Gastrocnemius medialis (tissue), 4 donors: ENCODE measurements around the gene SPATA6L. TPM values are rescaled to one million over a fixed set of nuclear protein-coding genes. Genes with fewer than 3 reads are reported as not detected.

ENCODE experiments used
- ATAC-seq, 2 donors: fragments of 150-250 bp; one replicate each; pipeline ENCODE4 v1.9.1; 2016
- DNase-seq, 2 donors: peaks; one replicate each; pipeline ENCODE4 v3.0.0-alpha.2; 2019
- H3K27ac ChIP-seq, 4 donors: fragments of 200-600 bp; sonication (generic); 1 replicate in 1 of 4; 2 replicates in 3 of 4; pipeline ENCODE4 v1.5.1; 2016 to 2018; ENCODE audit warnings: mild to moderate bottlenecking in 2 of 4, moderate library complexity in 1 of 4
- H3K27me3 ChIP-seq, 3 donors: fragments of 200-600 bp; sonication (generic) in 2 of 3; 1 replicate in 1 of 3; 2 replicates in 2 of 3; pipeline versions ENCODE4 v1.5.1 to v1.6.0; 2016 to 2019; ENCODE audit warnings: mild to moderate bottlenecking in 1 of 3, moderate library complexity in 1 of 3
- H3K36me3 ChIP-seq, 2 donors: fragments of 200-600 bp; sonication (generic) in 1 of 2; one replicate each; pipeline ENCODE4 v1.5.1; 2017 to 2018
- H3K4me1 ChIP-seq, 2 donors: fragments of 200-600 bp; sonication (generic) in 1 of 2; one replicate each; pipeline ENCODE4 v1.5.1; 2016 to 2017; ENCODE audit warnings: mild to moderate bottlenecking in 2 of 2
- H3K4me3 ChIP-seq, 4 donors: fragments of 200-600 bp; sonication (generic) in 3 of 4; 1 replicate in 1 of 4; 2 replicates in 3 of 4; pipeline ENCODE4 v1.5.1; 2016 to 2019; ENCODE audit warnings: mild to moderate bottlenecking in 2 of 4
- H3K9me3 ChIP-seq, 3 donors: fragments of 200-600 bp; sonication (generic) in 2 of 3; 1 replicate in 1 of 3; 2 replicates in 2 of 3; pipeline ENCODE4 v1.5.1; 2016 to 2019
- POLR2A ChIP-seq, 2 donors: fragments of 450-650 bp; IDR thresholded peaks; one replicate each; pipeline ENCODE4 v1.6.1; 2017; ENCODE audit warnings: antibody characterized with exemption in 2 of 2, mild to moderate bottlenecking in 2 of 2, moderate library complexity in 2 of 2
- in situ Hi-C, 4 donors: fragments of 200-750 bp; cut with MboI; loops; one replicate each; pipeline versions ENCODE4 v1.15.0 to v1.8.0; 2017; ENCODE audit warnings: low sequenced_read_pairs in 4 of 4
- intact Hi-C: fragments of 100-400 bp; cut with DNase I; formaldehyde crosslinking; loops from one replicate; pipeline ENCODE4 v1.15.1; 2023; ENCODE audit warnings: low total_unique reads
- total RNA-seq, 4 donors: library from RNA; depleted of rRNA; stranded (reverse); fragments of >200 nt; gene quantifications; one replicate each; pipeline versions ENCODE4 v1.1.0 to v1.2.3, GENCODE V29; 2016
- TF ChIP-seq, protein P1 (sequence below), 5 experiments: fragments of 450-650 bp in 3 of 5; fragments of 200-600 bp in 2 of 5; sonication (generic) in 2 of 5; IDR thresholded peaks in 4 of 5; conservative IDR thresholded peaks in 1 of 5; 1 replicate in 4 of 5; 2 replicates in 1 of 5; pipeline ENCODE4 v1.5.1; 2016 to 2019; ENCODE audit warnings: antibody characterized with exemption in 5 of 5, mild to moderate bottlenecking in 3 of 5, moderate library complexity in 3 of 5

The SPATA6L gene
- total RNA-seq, 4 donors from 2014 or later = 0.39 to 0.44 TPM; not detected in 2

DNA sequence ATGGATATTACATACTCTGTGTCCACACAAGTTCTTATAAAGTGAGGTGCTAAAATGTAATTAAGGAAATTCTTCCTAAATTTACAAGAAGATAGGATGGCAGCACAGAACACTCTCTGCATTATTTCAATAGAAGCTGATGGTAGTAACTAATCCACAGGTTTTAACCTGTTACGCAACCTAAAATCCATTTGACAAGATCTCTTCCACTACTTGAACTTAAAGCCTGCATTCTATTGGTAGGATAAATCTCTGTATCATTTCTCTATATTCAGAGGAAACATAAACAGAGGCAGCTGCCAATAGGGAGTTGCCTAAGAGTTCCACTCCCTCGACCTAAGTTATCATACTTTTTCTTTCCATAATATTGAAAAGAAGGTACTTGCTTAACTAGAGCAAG lies 34.7 kb upstream of the SPATA6L start:
- Histone ChIP-seq H3K27ac (peak overlapping the region in 1 of 4 donors; percentile 20), H3K4me1 (peaks cover 0 to 6% of the 10 kb centered on the region in 2 donors), H3K4me3 (no peak overlapping the region), H3K27me3 (no peaks in the 10 kb centered on the region), H3K9me3 (no peaks in the 10 kb centered on the region), H3K36me3 (peaks cover 0 to 82% of the 10 kb centered on the region in 2 donors)
- intact Hi-C loops (no loop called here), in situ Hi-C loops (loop anchor here in 1 of 4 donors (25.0 kb wide), 1 partner anchor 111 kb away; no protein-coding TSS in a partner anchor)
- TF ChIP-seq POLR2A (IDR thresholded peaks at IDR 0.05) = no peak
- TF ChIP-seq, protein P1, sequence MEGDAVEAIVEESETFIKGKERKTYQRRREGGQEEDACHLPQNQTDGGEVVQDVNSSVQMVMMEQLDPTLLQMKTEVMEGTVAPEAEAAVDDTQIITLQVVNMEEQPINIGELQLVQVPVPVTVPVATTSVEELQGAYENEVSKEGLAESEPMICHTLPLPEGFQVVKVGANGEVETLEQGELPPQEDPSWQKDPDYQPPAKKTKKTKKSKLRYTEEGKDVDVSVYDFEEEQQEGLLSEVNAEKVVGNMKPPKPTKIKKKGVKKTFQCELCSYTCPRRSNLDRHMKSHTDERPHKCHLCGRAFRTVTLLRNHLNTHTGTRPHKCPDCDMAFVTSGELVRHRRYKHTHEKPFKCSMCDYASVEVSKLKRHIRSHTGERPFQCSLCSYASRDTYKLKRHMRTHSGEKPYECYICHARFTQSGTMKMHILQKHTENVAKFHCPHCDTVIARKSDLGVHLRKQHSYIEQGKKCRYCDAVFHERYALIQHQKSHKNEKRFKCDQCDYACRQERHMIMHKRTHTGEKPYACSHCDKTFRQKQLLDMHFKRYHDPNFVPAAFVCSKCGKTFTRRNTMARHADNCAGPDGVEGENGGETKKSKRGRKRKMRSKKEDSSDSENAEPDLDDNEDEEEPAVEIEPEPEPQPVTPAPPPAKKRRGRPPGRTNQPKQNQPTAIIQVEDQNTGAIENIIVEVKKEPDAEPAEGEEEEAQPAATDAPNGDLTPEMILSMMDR (IDR thresholded peaks at IDR 0.05 in 4 of 5, conservative IDR thresholded peaks at IDR 0.05 in 1 of 5) = no peak
- no peak for DNase-seq
- ATAC-seq = no peak

DNA sequence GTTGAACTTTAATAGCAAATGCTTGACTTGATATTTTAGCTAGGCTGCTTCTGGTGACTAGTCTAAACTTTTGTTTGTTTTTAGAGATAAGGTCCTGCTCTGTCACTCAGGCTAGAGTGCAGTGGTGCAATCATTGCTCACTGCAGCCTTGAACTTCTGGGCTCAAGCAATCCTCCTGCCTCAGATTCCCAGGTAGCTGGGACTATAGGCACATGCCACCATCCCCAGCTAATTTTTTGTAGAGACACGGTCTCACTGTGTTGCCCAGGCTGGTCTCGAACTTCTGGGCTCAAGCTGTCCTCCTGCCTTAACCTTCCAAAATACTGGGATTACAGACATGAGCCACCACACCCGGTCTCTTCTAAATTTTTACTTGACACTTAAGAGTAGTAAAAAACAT lies 33.8 kb upstream of the SPATA6L start:
- intact Hi-C loops = no loop called here
- ATAC-seq = no peak

DNA sequence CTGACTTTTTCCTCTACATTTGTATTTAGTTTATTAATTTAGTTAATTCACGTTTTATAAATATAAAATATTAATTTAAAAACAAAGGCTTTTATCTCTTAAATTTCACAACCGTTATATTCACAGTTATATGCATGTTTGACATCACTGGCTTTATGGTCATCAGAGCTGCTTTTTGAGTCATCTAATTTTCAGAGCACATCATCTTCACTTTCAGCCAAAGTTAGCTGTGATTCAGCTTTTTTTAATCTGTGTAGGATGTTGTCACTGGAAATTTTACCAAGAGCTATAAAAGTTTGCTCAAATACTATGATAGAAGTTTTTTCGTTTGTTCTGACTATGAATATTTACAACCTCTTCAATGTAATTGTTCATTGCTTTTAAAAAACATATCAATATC lies 25.5 kb upstream of the SPATA6L start:
- H3K27ac ChIP-seq = peak overlapping the region; percentile 31 to 52 (median 35)
- DNase-seq = no peak
- intact Hi-C loops = no loop called here

More for the DNA sequence above, 33.8 kb upstream of the SPATA6L start:
- Histone ChIP-seq H3K27ac (no peak overlapping the region), H3K4me3 (no peak overlapping the region), H3K4me1 (peaks cover 0 to 6% of the 10 kb centered on the region in 2 donors), H3K36me3 (peaks cover 0 to 75% of the 10 kb centered on the region in 2 donors), H3K9me3 (no peaks in the 10 kb centered on the region), H3K27me3 (no peaks in the 10 kb centered on the region)
- no peak for DNase-seq
- in situ Hi-C loops = loop anchor here in 1 of 4 donors (25.0 kb wide), 1 partner anchor 112 kb away; no protein-coding TSS in a partner anchor
- no peak for TF ChIP-seq POLR2A (IDR thresholded peaks at IDR 0.05)
- TF ChIP-seq, protein P1 (IDR thresholded peaks at IDR 0.05 in 4 of 5, conservative IDR thresholded peaks at IDR 0.05 in 1 of 5) = no peak

DNA sequence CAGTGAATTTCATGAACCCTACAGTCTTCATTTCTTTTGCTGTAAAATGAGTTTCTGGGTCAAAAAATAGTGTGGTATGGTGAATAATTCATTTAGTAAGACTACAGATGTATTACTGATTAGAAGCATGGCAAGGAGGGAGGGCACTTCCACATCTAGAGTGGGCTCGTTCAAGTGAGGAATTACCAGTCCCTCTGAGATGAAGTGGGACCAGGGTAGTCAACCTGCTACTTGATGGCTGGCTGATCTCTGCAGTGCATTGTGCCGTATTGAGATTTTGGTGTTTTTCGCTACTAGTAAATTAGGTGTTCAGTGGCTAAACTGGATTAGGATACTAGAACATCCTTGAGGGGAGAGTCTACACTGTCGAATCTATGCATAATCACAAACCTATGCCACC lies 23.9 kb upstream of the SPATA6L start:
- Histone ChIP-seq H3K36me3 (peaks cover 0 to 32% of the 10 kb centered on the region in 2 donors), H3K4me3 (no peak overlapping the region), H3K27me3 (no peaks in the 10 kb centered on the region), H3K27ac (peak overlapping the region in 3 of 4 donors; percentile 31 to 92 (median 48)), H3K9me3 (no peaks in the 10 kb centered on the region), H3K4me1 (peaks cover 48 to 69% of the 10 kb centered on the region in 2 donors)
- in situ Hi-C loops = loop anchor here in 1 of 4 donors (25.0 kb wide), 1 partner anchor 747 kb away; the partner anchor contains the start of gene PLGRKT
- ATAC-seq = no peak
- TF ChIP-seq POLR2A (IDR thresholded peaks at IDR 0.05) = no peak
- TF ChIP-seq, protein P1 (IDR thresholded peaks at IDR 0.05 in 4 of 5, conservative IDR thresholded peaks at IDR 0.05 in 1 of 5) = no peak
- no peak for DNase-seq
- intact Hi-C loops = no loop called here

More for the DNA sequence above, 25.5 kb upstream of the SPATA6L start:
- Histone ChIP-seq H3K27me3 (no peaks in the 10 kb centered on the region), H3K9me3 (no peaks in the 10 kb centered on the region), H3K4me3 (no peak overlapping the region), H3K36me3 (peaks cover 0 to 28% of the 10 kb centered on the region in 2 donors), H3K4me1 (peaks cover 31 to 53% of the 10 kb centered on the region in 2 donors)
- TF ChIP-seq, protein P1 (IDR thresholded peaks at IDR 0.05 in 4 of 5, conservative IDR thresholded peaks at IDR 0.05 in 1 of 5) = no peak
- TF ChIP-seq POLR2A (IDR thresholded peaks at IDR 0.05) = no peak
- ATAC-seq = no peak
- in situ Hi-C loops = loop anchor here in 1 of 4 donors (25.0 kb wide), 1 partner anchor 746 kb away; the partner anchor contains the start of gene PLGRKT
